Kidney (tissue), 14 donors: ENCODE data around the gene SMIM24. TPM values are rescaled to one million over a fixed set of nuclear protein-coding genes. Genes with fewer than 3 reads are reported as not detected.

Experiments used
- DNase-seq, 5 donors: peaks; one replicate each; pipeline ENCODE4 v3.0.0-alpha.2; 2013 to 2020
- FAIRE-seq: peaks from 2 replicates; lab custom pipeline; 2012; peaks lifted over from hg19 to GRCh38; lab: Jason Lieb, UNC
- H3K27ac ChIP-seq, 2 donors: one replicate each; pipeline ENCODE4 v1.7.0; 2013; ENCODE audit warnings: low read depth in 2 of 2, low read length in 2 of 2, inconsistent platforms in 1 of 2
- H3K27me3 ChIP-seq: one replicate; pipeline ENCODE4 v1.7.1; 2013; ENCODE audit warnings: low read length, inconsistent platforms; ENCODE audit not compliant: control insufficient read depth, insufficient read depth
- H3K36me3 ChIP-seq, 3 donors: one replicate each; pipeline versions ENCODE4 v1.7.0 to v1.7.1; 2013; ENCODE audit warnings: low read length in 3 of 3, control low read depth in 1 of 3, inconsistent platforms in 1 of 3; ENCODE audit not compliant: insufficient read depth in 3 of 3, control insufficient read depth in 2 of 3
- H3K4me1 ChIP-seq, 3 donors: one replicate each; pipeline versions ENCODE4 v1.7.0 to v1.7.1; 2013; ENCODE audit warnings: low read length in 3 of 3, inconsistent platforms in 1 of 3, low read depth in 1 of 3; ENCODE audit not compliant: control insufficient read depth in 2 of 3, insufficient read depth in 2 of 3
- H3K4me3 ChIP-seq, 3 donors: one replicate each; pipeline versions ENCODE4 v1.7.0 to v1.8.1; 2013; ENCODE audit warnings: low read length in 3 of 3, control low read depth in 1 of 3, inconsistent platforms in 1 of 3
- H3K9ac ChIP-seq, 3 donors: one replicate each; pipeline versions ENCODE4 v1.7.0 to v1.7.1; 2013; ENCODE audit warnings: low read length in 3 of 3, control low read depth in 1 of 3, inconsistent platforms in 1 of 3
- H3K9me3 ChIP-seq, 3 donors: one replicate each; pipeline versions ENCODE4 v1.7.0 to v1.7.1; 2013; ENCODE audit warnings: low read length in 3 of 3, control low read depth in 1 of 3, inconsistent platforms in 1 of 3; ENCODE audit not compliant: control insufficient read depth in 2 of 3, insufficient read depth in 1 of 3
- intact Hi-C: fragments of 100-400 bp; cut with DNase I; formaldehyde crosslinking; loops from one replicate; pipeline ENCODE4 v1.11.1; 2022
- polyA plus RNA-seq: library from polyadenylated mRNA; stranded (reverse); fragments of 350-450 nt; fragmentation: Illumina TruSeq; extraction: RNeasy Lipid Tissue Mini Kit (QIAGEN cat#74804); gene quantifications from one replicate; pipeline ENCODE4 v1.2.3, GENCODE V29; 2014; ENCODE audit warnings: low read depth, low replicate concordance; ENCODE audit not compliant: insufficient read depth
- total RNA-seq: library from RNA; stranded (reverse); fragmentation: NEBNext Ultra II Directional; extraction: Animal tissue kit (Norgen Biotek cat#: 25700); gene quantifications from one replicate; pipeline ENCODE4 v1.2.1, GENCODE V29; 2021
- TF ChIP-seq, protein P1 (sequence below): IDR thresholded peaks from 3 replicates; pipeline ENCODE4 v1.5.1; 2012; ENCODE audit warnings: mild to moderate bottlenecking, moderate library complexity, borderline replicate concordance; ENCODE audit not compliant: insufficient read depth; ENCODE audit errors: extremely low read depth
- donor health status: control.
- donor health status: control.
- donor health status: control.
- donor health status: control.
- donor health status: control.
- donor health status: DM: yes; HTN: yes; CAD: no.
- donor health status: Normal renal cell carcinoma (clear cell type).

Gene SMIM24
- total and polyA plus RNA-seq, 2 donors from 2014 or later, result 49.8 to 1,108 TPM

DNA sequence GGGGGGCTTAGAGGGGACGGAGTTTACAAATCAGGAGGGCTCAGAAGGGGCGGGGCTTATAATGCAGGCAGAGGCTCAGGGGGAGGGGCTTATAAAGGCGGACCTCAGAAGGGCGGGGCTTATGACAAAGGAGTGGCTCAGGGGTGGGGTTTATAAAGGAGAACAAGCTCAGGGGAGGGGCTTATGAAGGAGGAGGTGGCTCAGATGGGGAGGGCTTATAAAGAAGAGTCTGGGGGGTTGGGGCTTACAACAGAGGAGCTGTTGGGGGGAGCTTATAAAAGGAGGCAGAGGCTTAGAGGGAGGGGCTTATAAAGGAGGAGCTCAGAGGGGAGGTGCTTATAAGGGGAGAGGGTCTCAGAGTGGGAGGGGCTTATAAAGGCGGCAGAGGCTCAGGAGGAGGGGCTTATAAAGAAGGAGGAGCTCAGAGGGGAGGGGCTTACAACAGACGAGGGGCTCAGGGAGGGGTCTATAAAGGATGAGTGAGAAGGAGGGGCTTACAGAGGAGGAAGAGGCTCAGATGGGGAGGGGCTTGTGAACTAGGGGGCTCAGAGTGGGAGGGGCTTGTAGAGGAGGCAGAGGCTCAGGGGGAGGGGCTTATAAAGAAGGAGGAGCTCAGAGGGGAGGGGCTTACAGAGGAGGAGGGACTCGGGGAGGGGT, 1.0 kb downstream of the SMIM24 start:
- Histone ChIP-seq H3K27me3 (no peaks in the 10 kb centered on the region), H3K4me3 (peak overlapping the region in 1 of 3 donors; percentile 47), H3K4me1 (peaks cover 0 to 18% (median 7%) of the 10 kb centered on the region in 3 donors), H3K9me3 (no peaks in the 10 kb centered on the region), H3K27ac (no peak overlapping the region), H3K9ac (no peak overlapping the region), H3K36me3 (peaks cover 0 to 10% (median 8%) of the 10 kb centered on the region in 3 donors)
- DNase-seq (peak in 2 of 5 donors; percentile 61 to 72), FAIRE-seq (no peak)
- intact Hi-C loops, result loop anchor here (10.0 kb wide), 1 partner anchor 155 kb away; no protein-coding TSS in a partner anchor
- TF ChIP-seq, protein P1, sequence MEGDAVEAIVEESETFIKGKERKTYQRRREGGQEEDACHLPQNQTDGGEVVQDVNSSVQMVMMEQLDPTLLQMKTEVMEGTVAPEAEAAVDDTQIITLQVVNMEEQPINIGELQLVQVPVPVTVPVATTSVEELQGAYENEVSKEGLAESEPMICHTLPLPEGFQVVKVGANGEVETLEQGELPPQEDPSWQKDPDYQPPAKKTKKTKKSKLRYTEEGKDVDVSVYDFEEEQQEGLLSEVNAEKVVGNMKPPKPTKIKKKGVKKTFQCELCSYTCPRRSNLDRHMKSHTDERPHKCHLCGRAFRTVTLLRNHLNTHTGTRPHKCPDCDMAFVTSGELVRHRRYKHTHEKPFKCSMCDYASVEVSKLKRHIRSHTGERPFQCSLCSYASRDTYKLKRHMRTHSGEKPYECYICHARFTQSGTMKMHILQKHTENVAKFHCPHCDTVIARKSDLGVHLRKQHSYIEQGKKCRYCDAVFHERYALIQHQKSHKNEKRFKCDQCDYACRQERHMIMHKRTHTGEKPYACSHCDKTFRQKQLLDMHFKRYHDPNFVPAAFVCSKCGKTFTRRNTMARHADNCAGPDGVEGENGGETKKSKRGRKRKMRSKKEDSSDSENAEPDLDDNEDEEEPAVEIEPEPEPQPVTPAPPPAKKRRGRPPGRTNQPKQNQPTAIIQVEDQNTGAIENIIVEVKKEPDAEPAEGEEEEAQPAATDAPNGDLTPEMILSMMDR, result no peak

DNA sequence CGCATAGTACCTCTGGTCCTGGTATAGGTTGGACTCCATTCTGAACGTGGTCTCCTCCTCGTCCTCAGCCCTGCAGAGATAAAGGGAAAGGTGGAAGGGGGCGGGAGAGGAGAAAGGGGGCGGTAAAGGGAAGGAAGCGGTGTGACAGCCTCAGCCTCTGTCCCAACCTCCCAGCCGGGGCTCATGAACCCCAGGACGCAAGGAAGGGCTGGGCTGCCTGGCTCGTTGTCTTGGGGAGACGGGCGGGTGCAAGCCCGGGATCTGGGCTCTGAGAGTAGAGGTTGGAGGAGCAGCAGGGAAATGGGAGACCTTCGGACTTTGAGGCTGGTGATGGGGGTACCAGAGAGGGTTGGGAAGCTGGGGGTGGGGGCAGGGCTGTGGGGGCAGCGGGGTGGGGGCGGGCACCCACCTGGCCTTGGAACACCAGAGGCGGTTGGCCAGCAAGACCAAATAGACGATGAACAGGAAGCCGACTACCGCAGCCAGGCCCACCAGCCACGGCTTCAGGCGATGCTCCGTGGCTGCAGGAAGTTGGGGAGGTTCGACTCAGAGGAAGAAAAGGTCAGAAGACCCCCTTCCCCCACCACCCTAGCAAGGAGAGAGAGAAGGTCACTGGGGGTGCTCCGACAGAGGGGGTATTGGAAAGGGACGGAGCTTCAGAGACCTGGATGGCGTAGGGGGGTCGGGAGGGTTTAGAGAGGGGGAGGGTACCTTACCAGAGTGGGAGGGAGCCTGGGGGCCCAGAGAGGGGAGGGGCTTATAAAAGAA, 1.7 kb downstream of the SMIM24 start:
- FAIRE-seq (no peak), DNase-seq (no peak)
- no peaks in the 10 kb centered on the region for H3K9me3 ChIP-seq
- H3K4me3 ChIP-seq, result no peak overlapping the region
- H3K27ac ChIP-seq, result no peak overlapping the region
- intact Hi-C loops, result loop anchor here (10.0 kb wide), 1 partner anchor 154 kb away; no protein-coding TSS in a partner anchor
- peaks cover 0 to 20% (median 9%) of the 10 kb centered on the region in 3 donors for H3K4me1 ChIP-seq
- H3K9ac ChIP-seq, result no peak overlapping the region
- TF ChIP-seq, protein P1, result no peak
- peaks cover 0 to 10% (median 9%) of the 10 kb centered on the region in 3 donors for H3K36me3 ChIP-seq
- H3K27me3 ChIP-seq, result no peaks in the 10 kb centered on the region

DNA sequence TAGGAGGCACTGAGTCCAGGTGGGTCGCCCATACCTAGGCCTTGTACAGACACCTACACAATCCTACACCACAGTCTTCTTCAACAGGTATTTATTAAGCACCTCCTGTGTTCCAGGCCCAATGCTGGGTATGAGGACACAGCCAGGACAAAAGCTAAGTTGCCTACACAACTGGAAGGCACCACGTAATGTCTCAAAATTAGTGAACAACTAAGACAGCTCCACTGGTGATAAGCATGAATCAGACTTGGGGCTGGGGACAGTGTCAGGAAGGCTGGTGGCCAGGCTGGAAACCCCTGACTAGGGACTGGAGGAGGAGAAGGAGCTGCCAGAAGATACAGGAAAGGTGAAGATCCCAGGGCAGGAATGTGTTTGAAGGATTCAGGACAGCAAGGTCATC, 2.4 kb downstream of the SMIM24 start:
- TF ChIP-seq, protein P1, result no peak
- no peaks in the 10 kb centered on the region for H3K9me3 ChIP-seq
- FAIRE-seq, result no peak
- no peak overlapping the region for H3K27ac ChIP-seq
- H3K36me3 ChIP-seq, result peaks cover 0 to 10% (median 9%) of the 10 kb centered on the region in 3 donors
- H3K4me1 ChIP-seq, result peaks cover 0 to 20% (median 9%) of the 10 kb centered on the region in 3 donors
- no peak for DNase-seq
- H3K4me3 ChIP-seq, result no peak overlapping the region
- no peak overlapping the region for H3K9ac ChIP-seq
- H3K27me3 ChIP-seq, result no peaks in the 10 kb centered on the region
- intact Hi-C loops, result loop anchor here (10.0 kb wide), 1 partner anchor 153 kb away; no protein-coding TSS in a partner anchor
